HuH-7 (cell line): ENCODE measurements around the gene VGLL4.
A peak's percentile ranks its signal among the peaks of the same experiment; 100 is the strongest.
"Not testable (repeated sequence)": the region's sequence is repeated elsewhere in the genome, so short reads cannot be mapped to it uniquely, and the experiment has no call there.

Experiments used
- DNase-seq: peaks from one replicate; pipeline ENCODE4 v3.0.0; 2011; ENCODE audit warnings: low spot score

Gene VGLL4

GRCh38 chr3:11530153-11530721 is 113.5 kb downstream of the VGLL4 start:
- no peak for DNase-seq

- no peak for DNase-seq
These were observed 114.4 kb downstream of the VGLL4 start for GRCh38 chr3:11529281-11529680.

- not testable (repeated sequence) for DNase-seq
These were observed 117.6 kb downstream of the VGLL4 start for GRCh38 chr3:11526121-11526520.

GRCh38 chr3:11523572-11524101 is 120.1 kb downstream of the VGLL4 start:
- DNase-seq: no peak

- DNase-seq: no peak
These were observed 120.7 kb downstream of the VGLL4 start for GRCh38 chr3:11522953-11523571.

- no peak for DNase-seq
These were observed 121.4 kb downstream of the VGLL4 start for GRCh38 chr3:11522398-11522715.

GRCh38 chr3:11521167-11521566 is 122.5 kb downstream of the VGLL4 start:
- DNase-seq: no peak

GRCh38 chr3:11517601-11518000 is 126.1 kb downstream of the VGLL4 start:
- DNase-seq: no peak

GRCh38 chr3:11514191-11514821 is 129.4 kb downstream of the VGLL4 start:
- no peak for DNase-seq

- DNase-seq: no peak
These were observed 129.9 kb downstream of the VGLL4 start for GRCh38 chr3:11513817-11514135.

- not testable (repeated sequence) for DNase-seq
These were observed 130.4 kb downstream of the VGLL4 start for GRCh38 chr3:11513125-11513816.

- DNase-seq: not testable (repeated sequence)
These were observed 132.1 kb downstream of the VGLL4 start for GRCh38 chr3:11511606-11512005.

GRCh38 chr3:11510356-11510755 is 133.4 kb downstream of the VGLL4 start:
- no peak for DNase-seq

- no peak for DNase-seq
These were observed 133.7 kb downstream of the VGLL4 start for GRCh38 chr3:11510001-11510340.

GRCh38 chr3:11509173-11510000 is 134.3 kb downstream of the VGLL4 start:
- DNase-seq: peak; percentile 89

GRCh38 chr3:11508346-11509172 is 135.2 kb downstream of the VGLL4 start:
- DNase-seq: no peak

- DNase-seq: no peak
These were observed 136.0 kb downstream of the VGLL4 start for GRCh38 chr3:11507719-11508118.
